ENCODE data around the gene ALCAM.

Gene ALCAM

DNA sequence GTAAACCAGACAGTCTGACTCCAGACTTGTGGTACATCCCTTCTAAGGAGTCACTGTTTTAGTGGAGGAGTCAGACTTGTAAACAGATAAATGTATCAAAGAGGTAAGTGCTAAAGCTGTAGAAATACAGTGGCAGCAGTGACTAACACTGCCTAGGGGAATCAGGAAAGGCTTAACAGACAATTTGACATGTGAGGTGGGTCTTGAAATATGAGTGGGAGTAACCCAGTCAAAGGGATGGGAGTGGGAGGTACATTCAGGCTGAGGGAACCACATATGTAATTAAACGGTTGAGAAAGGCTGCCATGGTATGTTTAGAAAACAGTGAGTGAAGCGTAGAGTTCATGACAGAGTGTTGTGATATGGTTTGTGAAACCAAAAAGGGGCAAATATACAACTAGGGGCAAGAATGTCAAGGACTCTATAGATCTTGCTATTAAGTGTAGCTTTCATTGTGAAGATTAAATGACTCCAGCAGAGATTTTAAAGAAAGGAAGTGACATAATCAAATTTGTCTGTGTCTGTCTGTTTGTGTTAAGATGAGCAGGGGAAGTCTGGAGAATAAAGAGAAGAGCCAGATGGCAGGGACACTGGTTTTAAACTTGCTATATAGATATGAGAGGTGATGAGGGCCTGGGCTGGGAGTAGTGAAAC lies 11.2 kb upstream of the ALCAM start:
- DNase-seq = peak; percentile 11

DNA sequence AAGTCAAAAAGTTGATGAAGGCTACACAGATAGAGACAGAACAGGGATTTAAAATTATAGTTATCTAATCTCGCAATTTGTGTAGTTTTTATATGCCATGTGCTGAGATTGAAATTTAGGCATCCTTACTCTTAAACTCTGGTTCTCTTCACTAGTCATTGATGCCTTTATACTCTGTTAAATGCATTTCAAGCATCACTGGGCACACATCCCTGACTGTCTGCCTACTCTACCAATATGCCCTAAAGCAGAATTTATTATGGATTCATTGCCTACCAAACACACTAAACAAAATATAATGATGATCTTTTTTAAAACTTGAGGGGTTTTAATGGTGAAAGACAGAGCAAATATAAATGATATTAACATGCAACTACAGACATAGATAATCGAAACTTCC lies 10.3 kb upstream of the ALCAM start:
- no peak for DNase-seq

DNA sequence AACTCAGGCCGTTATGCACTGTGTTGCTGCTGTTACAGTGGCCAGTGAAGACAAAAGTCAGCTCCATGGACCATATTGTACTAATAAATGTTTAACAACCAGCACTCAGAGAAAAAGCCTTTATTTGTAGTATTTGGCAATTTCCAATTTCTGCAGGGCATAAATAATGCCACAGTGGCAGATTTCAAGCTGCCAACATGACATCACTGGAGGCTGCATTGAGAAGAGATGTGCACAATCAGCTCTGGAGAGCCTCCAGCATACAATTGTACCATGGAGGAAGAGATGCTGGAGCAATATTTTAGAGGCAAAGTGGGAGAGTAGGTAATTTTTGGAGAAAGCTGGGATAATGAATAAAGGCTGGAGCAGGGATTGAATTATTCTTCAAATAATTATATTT lies 9.7 kb upstream of the ALCAM start:
- no peak for DNase-seq

DNA sequence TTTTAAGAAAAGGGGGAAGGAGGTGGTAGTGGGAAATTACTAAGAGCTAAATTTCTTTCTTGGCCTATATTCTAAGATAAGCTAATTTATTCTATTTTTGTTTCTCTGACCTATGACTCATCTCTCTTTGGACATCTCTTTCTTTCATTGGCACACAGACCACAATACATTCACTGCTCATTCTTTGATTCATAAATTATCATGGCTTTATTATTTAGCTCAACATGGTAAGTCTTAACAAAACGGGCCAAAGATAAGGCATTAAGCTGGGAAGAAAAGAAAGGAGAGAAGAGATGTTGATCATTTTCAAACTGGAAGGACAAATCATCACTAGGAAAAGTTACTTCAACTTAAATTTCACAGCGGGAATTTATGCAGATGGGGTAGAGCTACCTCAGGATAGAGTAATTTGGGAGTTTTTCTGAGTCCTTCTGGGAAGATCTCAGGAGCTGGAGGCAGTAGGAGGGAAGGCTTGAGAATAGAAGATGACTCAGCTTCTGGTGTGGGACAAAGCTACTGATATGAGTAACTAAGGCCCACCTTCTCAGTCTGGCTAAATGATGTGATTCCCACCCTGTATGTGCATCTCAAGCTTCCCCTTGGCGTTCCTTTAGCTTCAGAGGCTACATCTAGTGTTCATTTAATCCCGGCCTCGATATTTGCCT lies 7.5 kb upstream of the ALCAM start:
- no peak for DNase-seq

DNA sequence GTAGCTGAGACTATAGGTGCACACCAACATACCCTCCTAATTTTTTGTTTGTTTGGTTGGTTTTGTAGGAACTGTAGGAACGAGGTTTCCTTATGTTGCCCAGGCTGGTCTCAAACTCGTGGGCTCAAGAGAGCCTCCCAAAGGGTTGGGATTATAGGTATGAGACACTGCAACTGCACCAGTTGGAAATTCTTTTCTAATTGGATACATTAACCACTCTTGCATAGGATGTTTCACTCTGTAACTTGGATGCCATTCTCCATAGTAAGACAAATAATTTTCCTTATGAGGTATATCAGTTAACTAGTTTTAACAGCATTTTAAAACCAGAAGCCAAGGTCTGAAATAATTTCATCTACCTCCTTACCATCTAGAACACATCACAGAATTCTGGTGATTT lies 6.7 kb upstream of the ALCAM start:
- DNase-seq = no peak

DNA sequence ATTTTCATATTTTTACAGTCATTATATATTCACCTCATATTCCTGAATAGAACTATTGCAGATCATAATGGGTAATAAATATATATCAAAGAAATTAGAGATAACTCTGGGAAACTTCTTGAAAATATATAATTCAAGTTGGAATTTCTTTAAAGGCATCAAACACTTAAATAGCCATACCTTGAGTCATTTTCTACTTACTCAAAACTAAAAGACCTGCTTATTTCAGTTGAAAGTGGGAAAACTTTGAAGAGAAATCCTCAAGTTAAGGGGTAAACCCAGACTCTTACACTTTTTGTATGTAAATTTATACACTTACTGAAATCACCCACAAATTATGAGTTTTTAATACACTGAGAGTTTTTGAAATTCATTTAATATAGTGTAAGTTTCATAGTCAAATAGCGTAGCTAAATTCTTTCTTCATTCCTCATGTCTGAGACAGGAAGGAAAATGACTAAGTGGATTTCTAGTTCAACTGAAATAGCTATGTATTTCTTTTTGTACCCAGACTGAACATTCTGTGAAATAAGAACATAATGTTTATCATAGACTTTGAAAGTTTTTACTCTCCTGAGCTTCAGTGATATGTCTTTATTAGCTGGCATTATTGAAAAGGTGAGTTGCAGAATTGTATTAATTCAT lies 4.6 kb upstream of the ALCAM start:
- no peak for DNase-seq

DNA sequence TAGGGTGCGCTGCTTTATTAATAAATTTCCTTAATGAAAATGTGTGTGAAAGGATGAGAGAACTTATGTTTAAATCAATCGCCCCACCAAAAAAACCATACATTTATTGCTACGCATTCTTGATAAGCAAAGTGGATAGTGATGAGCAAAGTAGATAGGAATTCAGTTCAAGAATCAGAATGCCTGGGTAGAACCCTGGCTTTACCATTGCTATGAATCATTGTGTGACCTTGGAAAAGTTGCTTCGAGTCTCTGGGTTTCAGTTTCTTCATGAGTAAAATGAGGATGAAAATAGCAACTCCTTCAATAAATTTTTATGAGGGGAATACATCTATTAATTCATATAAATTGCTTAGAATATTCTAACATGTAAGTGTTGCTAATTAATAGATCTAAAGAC lies 2.6 kb upstream of the ALCAM start:
- DNase-seq = no peak

DNA sequence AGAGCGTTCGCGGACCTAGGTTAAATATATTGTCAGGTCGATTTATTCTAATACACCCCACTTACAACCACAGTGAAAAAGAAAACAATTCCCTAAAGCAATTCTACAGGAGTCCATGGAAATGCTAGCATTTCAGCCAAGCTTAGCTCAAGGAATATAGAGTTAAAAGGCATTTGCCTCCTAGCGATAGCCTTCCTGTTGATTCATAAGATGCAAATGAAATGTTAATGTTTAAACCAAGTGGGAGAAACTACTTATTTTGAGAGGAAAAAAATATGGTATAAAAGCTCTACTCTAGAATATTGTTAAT lies 1.7 kb upstream of the ALCAM start:
- no peak for DNase-seq

DNA sequence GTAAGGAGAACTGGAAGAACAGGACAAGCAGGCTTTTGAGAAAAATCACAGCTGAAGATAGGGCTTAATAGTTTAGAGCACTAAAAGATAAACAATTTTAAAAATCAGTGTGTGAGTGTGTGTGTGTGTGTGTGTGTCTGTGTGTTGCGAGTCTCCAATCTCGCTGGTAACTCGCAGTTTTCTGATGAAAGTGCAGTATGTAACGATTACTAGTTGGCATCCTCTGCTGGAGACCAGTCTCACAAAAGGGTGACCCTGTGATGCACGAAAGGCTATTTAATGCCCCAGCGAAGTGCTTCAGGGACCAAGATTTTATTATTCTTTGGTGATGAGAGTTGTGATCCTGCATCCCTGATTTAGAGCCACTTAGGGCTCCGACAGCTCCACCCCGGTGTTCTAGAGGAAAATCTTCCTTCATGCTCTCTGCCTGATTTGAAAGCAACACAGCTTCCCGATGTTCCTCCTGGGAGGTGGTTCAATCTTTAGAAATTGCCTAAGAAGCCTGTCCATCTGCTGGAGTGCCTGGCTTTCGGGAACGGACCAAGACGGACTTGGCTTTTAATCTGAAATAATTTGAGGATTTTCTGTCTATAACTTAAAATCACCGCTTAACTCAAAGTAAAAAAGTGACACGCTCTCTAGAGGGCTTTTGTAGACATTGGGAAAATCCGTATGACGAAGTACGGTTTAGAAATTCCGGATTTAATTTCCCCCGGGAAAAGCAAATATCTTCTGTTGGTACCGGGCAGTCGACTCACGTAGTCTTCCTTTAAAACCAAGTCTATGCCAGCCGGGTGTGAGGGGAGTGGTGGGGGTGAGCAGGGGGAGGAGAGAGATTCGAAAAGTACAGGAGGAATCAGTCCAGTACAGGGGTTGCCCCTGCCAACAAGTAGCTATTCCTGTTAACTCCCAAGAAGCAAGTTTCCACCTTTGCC lies 1.1 kb upstream of the ALCAM start:
- peak; percentile 67 for DNase-seq

DNA sequence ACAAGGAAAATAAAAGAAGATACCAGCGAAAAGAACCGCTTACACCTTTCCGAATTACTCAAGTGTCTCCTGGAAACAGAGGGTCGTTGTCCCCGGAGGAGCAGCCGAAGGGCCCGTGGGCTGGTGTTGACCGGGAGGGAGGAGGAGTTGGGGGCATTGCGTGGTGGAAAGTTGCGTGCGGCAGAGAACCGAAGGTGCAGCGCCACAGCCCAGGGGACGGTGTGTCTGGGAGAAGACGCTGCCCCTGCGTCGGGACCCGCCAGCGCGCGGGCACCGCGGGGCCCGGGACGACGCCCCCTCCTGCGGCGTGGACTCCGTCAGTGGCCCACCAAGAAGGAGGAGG lies 325 bp downstream of the ALCAM start:
- DNase-seq = peak; percentile 86

DNA sequence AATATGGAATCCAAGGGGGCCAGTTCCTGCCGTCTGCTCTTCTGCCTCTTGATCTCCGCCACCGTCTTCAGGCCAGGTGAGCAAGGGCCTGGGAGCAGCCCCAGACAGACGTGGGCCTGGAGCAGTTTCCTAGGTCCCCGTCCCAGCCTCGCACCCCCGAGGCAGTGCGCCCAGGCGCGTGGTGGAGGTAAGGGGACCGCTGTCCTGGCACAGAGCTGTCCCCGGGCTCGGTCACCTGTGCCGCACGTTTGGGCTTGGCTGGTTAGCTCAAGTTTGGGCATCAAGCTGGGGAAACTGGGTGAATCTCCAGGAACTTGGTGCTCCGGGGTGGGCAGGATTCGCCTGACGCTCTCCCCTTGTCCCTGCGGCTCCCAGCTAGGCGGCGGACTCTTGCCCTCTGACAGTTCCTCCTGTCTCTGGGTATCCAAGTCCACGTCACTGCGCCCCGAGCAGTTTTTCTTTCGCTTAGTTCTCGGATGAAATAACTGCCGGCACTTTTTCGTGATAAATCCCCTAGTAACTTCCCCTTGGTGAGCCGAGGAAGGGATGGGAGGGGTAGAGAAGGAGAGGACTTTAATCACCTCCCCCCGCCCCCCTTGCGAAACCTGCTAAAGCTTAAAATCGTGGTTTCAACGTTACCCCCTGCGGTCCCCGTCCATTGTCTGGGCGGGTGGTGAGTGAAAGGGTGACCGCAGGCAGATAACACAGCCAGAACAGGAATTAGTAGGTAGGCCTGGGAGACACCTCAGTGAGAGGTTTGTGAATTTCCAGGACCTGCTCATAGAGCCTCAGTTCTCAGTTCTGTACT lies 901 bp downstream of the ALCAM start:
- DNase-seq = peak; percentile 80

DNA sequence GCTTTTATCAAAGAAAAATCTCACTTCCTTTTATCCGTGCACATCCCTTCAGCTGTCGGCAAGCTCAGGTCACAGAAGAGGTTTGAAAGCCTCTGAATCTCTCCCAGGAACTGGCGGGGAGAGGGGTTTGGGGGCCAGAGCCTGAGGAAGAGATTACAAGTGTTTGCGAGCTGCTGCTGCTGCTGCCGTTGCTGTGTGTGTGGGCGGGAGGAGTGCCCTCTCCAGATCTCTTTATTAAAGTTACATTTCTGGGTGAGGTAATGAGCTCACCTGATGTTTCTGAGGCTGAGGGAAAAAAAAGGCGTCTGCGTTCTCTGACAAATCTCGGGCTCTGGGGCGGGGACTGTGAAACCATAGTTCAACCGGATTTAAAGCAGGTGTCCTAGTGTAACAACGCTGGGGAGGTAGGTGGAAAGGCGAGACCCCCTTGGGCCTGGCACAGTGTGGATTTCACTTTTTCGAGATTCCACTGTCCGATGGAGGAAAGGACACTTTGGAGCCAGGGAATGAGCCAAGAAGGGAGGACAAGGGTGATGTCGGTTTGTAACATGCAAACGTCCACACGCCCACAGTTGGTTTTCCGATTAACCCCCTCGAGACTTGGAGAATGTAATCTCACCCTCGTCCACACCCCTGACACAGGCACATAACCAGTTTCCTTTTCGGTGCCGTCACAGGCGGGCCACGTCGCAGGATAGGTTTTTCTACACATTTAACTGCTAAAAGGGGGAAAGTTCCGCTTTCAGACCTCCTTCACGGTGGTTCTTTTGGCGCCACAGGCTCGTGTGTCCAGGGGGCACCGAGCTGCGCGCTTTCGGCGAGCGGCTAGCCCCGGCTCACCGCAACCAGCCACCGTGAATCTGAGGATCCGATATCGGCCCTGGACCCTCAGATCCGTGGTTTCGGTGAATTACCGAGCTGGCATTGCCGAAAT lies 2.1 kb downstream of the ALCAM start:
- peak; percentile 80 for DNase-seq

DNA sequence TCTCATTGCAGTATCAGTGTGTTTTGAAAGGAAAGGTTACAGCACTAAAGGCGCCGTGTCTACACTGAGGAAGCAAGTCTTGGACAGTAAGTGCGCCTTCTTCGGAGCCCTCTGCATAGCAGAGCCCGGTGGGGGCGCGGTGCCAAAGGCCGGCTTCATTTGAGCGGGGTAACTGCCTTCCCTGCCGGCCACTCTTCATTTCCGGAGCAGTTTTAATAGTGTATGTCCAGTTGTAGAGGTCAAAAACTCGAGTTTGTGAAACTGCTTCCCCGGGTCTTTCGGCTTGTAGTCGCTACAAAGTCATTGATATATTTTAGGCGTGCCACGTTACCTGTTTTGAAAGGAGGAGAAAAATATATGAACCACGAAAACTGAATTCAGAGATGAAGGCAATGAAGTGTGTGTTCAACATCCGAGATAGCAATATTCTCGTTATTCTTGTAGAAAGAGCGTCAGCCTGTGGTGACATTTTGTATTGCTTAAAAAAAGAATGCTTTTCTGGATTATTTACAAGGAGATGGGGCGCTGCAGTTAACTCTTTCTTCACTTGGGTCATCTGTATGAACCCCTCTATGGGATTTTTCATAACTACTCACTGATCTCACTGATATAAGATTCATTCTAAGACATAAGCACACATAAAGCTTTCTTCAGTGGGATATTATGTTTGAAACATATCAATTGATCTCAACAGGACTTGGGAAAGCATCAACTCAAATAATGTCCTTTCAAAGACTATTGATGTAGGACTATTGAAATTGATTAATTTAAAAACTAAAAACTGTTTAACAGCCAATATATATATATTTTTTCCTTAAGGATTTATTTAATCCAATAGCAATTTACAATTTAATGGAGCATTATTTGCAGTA lies 3.0 kb downstream of the ALCAM start:
- DNase-seq = peak; percentile 78

DNA sequence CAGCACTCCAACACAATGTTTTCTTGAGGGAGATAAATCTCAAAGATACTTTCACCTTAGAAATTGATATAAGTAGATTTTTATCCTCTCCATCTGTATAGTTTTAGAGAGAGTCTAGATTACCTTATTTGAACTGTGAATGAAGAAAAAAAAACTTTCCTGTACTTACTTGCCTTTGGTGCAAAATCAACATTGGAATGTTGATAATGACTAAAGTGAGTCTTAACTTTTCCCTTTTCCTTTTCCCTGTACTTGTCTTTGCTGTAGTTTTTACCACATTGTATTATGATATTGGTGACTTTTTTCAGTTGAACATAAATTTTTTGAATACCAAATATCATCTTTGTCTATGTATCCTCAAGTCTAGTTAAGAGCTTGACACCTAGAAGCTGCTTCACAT lies 6.7 kb downstream of the ALCAM start:
- DNase-seq = no peak

DNA sequence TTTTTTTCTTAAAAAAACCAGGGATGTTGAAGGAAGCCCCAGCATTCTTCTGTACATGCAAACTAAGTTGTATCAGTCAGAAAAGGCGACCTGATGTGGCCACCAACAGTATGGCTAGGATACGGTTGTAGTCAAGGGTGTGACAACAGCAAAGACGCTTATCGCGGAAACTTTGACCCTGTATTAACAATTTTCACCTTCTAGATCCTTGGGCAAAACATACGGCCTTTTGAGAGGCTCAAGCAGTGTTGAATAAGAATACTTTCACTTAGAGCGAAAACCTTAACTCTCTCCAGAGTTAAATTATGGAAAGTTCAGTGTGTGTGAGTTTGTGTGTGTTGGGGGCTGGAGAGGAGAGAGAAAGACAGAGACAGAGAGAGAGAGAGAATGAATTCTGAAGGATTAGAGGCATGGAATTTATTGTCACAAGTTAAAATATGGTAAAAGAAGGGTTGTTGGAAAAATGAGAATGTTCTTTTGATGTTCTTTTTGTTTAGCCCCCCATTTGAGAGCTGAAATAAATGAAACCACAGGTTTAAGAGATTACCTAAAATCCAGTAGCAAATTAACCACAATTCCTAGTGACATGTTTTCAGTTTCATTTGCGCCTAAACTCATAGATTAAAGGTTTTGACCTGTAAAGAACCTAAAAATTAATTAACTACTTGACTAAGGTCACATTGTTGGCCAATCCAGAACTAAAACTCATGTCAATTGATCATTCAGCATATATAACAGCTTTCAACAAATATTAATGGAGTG lies 9.2 kb downstream of the ALCAM start:
- DNase-seq = no peak

DNA sequence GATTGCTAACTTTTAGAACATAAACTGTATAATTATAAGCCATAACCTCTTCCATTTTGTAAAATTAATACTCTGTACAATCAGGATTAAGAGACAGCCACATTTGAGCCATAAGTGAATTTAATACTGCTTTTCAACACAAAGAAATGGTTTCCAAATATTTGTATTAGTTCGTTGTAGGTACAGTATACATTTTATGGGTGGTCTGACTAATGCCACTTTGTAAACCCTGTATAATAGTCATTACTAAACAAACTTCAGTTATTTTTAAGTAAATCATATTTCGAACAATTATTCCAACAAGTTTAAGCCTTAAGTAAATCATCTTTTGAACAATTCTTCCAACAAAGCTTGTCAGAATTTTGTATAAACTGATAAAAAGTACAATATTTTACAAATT lies 11.0 kb downstream of the ALCAM start:
- DNase-seq = no peak

DNA sequence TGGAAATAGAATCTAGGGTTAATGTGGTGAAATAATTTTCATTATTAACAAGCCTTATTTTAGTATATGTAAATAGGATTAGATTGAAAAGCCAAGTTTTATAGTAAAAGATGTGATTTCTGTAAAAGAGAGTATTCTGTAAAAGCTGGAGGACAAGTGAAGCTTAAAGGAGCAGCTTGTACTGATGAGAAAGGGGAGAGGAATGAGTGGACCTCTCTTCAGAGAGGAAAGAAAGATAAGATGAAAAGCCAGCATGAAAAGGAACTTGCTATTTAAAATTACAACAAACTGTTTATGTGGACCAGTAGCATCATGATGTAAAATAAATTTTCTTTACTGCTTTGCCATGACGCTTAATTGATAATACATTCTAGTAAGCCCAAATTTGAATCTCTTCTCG lies 18.5 kb downstream of the ALCAM start:
- DNase-seq = no peak

DNA sequence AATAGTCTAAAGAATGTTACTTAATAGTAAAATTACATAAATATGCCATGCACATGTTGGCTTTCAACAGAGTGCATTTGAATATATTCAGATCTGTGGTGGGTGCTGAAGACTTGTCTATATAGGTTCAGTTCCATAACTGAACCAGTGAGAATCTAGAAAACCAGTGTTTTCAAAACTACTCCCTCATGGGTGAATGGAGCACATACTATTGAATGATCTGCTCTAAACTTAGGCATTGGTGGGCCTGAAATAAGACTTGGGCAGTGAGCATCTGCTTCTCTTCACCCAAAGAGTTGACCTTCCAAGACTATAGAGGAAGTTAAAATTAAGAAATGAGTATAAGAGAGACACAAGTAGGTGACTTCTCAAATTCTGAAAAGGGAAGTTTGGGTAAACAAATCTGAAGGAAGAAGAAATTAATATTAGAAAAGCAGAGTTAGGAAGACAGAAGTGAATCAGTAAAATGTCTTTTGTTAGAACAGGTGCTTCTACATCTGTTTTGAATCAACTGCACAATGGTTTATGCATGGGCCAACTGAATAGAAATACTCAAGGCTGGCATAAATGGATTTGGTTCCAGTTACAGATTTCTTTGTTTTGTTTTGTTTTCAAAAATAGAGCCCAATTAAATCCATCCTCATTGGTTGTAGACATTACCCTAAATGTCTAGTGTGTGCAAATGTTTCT lies 19.3 kb downstream of the ALCAM start:
- no peak for DNase-seq
